Renal cortex interstitium (tissue), 15 donors: ENCODE measurements around the gene GAA. TPM values are rescaled to one million over a fixed set of nuclear protein-coding genes. Genes with fewer than 3 reads are reported as not detected.

ENCODE experiments used
- DNase-seq, 11 donors: peaks; one replicate each; pipeline ENCODE4 v3.0.0-alpha.2; 2013; ENCODE audit warnings: low read depth in 9 of 11, low spot score in 4 of 11; ENCODE audit errors: extremely low read depth in 1 of 11
- long read RNA-seq, 16 experiments: transcript quantifications; one replicate each; lab custom pipeline, GENCODE V29; 2026
- polyA plus RNA-seq, 3 donors: library from polyadenylated mRNA; unstranded; fragments of 120-200 nt; gene quantifications; one replicate each; pipeline ENCODE4 v1.2.1, GENCODE V29; 2013; ENCODE audit not compliant: insufficient read length in 3 of 3

GAA gene
- 10 to 100 TPM; 24.5 to 54.1 (median 42.4) TPM for polyA plus RNA-seq
- long read RNA-seq, donor 1, partial matches to known transcripts = 8 of 9 reads
- long read RNA-seq, donor 1, other reads (novel, unspliced or antisense) = 0 of 9 reads
- long read RNA-seq, donor 2, partial matches to known transcripts = 12 of 15 reads
- long read RNA-seq, donor 2, other reads (novel, unspliced or antisense) = 0 of 15 reads
- long read RNA-seq, donor 3, partial matches to known transcripts = 23 of 28 reads
- long read RNA-seq, donor 3, other reads (novel, unspliced or antisense) = 0 of 28 reads
- long read RNA-seq, donor 4, partial matches to known transcripts = 5 of 10 reads
- long read RNA-seq, donor 4, other reads (novel, unspliced or antisense) = 0 of 10 reads
- long read RNA-seq, donor 5 = 0 reads
- long read RNA-seq, donor 6, partial matches to known transcripts = 135 of 210 reads
- long read RNA-seq, donor 6, other reads (novel, unspliced or antisense) = 73 of 210 reads
- long read RNA-seq, donor 7, partial matches to known transcripts = 7 of 11 reads
- long read RNA-seq, donor 7, other reads (novel, unspliced or antisense) = 0 of 11 reads
- long read RNA-seq, donor 8 = 0 reads
- long read RNA-seq, donor 9, partial matches to known transcripts = 7 of 10 reads
- long read RNA-seq, donor 9, other reads (novel, unspliced or antisense) = 0 of 10 reads
- long read RNA-seq, donor 10, partial matches to known transcripts = 12 of 20 reads
- long read RNA-seq, donor 10, other reads (novel, unspliced or antisense) = 0 of 20 reads
- long read RNA-seq, donor 11, partial matches to known transcripts = 5 of 9 reads
- long read RNA-seq, donor 11, other reads (novel, unspliced or antisense) = 0 of 9 reads
- long read RNA-seq, donor 12, partial matches to known transcripts = 0 of 2 reads
- long read RNA-seq, donor 12, other reads (novel, unspliced or antisense) = 0 of 2 reads
- long read RNA-seq, donor 13 = 0 reads
- long read RNA-seq, donor 14, partial matches to known transcripts = 5 of 8 reads
- long read RNA-seq, donor 14, other reads (novel, unspliced or antisense) = 0 of 8 reads
- long read RNA-seq, donor 15 = 0 reads
- long read RNA-seq, donor 16, transcript GAA-202 (21 exons, 3,549 nt) = major isoform, 8 of 69 reads
- long read RNA-seq, donor 16, partial matches to known transcripts = 53 of 69 reads
- long read RNA-seq, donor 16, other reads (novel, unspliced or antisense) = 0 of 69 reads

DNA sequence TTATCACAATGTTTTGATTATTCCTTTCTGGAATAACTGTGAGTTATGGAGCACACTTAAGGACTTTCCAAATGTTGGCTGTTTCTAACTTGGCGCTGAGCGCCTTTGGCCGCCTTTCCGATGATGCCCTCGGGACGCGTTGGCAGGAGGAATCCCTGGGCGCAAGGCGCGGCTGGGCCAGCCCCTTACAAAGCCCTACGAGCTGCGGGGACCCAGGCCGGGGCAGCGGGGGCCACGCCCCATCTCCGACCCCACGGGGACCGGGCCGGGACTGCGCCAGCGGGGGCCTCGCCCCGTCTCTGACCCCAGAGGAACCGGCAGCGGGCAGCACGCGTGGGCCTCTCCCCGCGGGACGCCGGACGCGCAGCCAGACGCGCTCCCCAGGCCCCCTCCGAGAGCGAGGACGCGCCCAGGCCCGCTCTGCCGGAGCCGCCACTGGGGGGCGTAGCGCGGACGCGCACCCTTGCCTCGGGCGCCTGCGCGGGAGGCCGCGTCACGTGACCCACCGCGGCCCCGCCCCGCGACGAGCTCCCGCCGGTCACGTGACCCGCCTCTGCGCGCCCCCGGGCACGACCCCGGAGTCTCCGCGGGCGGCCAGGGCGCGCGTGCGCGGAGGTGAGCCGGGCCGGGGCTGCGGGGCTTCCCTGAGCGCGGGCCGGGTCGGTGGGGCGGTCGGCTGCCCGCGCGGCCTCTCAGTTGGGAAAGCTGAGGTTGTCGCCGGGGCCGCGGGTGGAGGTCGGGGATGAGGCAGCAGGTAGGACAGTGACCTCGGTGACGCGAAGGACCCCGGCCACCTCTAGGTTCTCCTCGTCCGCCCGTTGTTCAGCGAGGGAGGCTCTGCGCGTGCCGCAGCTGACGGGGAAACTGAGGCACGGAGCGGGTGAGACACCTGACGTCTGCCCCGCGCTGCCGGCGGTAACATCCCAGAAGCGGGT, at the start of gene GAA:
GAA (plus strand) TSS at position 571 of the 935 bp plus-strand sequence. CDS start 3,006 bp downstream, outside the sequence.
- peak; percentile 72 to 89 (median 79) for DNase-seq

GRCh38 chr17:80051681-80052080, 49.7 kb upstream of the GAA start:
- DNase-seq = no peak

DNA sequence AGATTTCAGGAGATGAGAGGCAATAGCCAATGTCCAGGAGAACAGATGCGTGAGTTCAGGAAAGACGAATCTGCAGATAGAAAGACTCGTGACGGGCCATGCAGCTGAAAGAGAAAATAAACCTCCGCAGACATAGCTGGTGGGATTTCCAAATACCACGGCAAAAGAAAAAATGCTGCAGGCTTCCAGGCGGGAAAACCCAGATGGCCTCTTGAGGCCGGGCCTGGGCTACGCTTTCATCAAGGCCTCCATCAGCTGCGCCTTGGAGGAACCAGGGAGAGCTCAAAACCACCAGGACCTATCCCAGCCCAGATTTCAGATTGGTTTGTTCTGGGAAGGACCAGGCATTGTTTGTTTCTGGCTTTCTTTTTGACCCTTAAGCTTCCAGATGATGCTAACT, 48.3 kb upstream of the GAA start:
- no peak for DNase-seq

- no peak for DNase-seq
These were observed 45.8 kb upstream of the GAA start for GRCh38 chr17:80055597-80055996.

DNA sequence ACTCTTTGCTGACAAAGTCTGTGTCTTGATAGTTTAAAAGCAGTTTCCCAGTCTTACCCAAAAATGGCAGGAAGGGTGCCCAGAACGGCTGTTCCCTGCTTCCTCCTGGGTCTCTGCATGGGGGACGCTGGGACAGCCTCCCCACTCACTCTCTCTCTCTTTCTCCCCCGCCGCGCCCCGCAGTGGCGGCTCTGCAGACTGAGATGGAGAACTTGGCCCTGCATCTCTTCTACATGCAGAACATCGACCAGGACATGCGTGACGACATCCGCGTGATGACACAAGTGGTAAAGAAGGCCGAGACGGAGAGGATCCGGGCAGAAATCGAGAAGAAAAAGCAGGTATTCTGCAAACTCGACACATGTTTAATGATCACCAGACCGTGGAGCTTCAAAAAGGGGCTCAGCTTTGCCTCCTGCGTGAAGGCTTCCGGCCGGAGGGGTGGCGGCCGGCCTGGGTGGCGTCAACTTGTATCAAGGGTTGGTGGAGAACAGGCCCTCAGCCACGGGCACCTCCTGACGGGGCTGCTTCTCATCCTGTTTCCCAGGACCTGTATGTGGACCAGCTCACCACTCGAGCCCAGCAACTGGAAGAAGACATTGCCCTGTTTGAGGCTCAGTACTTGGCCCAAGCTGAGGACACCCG, 42.9 kb upstream of the GAA start:
- no peak for DNase-seq

DNA sequence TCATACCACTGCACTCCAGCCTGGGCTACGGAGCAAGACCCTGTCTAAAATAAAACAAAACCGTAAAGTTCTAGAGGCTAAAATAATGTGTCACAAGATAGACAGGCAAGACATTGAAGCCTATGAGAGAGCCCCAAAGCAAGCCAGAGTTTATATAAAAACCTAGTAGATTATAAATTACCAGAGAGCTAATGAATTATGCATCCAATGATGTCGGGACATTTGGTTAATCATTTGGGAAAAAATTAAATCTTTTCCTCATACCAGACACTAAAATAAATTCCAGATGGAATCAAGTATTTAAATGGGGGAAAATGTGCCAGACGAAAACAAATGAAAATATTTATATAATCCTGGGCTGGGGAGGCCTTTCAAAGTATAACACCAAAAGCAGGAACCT, 40.7 kb upstream of the GAA start:
- no peak for DNase-seq

DNA sequence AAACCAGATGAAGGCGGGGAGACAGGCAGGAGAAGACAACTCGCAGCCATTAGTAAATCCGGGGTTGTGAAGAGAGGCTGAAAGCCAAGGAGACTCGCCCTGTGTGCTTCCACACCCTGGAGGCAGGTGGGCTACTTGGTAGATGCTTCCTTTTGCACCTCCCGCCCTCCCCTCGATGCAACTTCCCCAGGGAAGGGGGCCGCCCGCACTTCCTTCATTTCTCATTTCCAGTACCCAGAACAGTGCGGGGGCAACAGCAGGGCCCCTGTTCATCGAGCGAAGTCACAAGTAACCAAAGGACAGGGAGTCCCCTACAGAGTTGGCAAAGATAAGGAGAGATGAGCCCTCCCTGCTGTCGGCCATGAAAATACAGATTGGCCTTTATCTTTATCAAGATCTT, 40.0 kb upstream of the GAA start:
- DNase-seq = no peak

DNA sequence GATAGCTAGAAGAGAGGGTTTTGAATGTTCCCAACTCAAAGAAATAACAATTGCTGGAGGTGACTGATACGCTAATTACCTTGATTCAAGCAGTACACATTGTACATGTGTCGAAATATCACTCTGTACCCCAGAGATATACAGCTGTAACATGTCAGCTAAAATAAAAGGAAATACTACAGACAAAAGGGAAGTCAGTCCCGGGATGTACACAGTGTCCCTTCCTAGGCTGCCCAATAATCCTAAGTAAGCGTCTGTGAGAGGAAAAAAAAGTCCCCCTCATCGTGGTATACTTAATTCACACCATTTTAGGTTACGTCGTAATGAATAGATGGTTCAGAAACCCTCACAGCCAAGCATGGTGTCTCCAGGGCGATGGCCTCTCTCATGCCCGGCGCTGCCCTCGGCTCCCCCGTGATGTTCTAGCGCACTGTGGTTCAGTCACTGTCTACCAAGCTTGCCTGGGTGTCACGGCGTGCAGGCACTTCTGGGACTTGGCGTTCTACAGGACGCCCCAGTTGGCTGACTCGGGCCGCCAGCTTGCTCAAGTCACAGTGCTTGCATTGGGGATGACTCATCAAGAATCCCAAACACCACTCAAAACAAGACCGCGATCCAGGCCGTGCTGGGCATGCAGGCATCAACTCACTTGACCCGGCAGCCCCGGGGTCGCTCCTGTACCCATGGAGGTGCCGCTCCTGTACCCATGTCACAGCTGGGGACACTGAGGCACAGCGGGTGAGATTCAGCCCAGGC, 37.4 kb upstream of the GAA start:
- DNase-seq = no peak

DNA sequence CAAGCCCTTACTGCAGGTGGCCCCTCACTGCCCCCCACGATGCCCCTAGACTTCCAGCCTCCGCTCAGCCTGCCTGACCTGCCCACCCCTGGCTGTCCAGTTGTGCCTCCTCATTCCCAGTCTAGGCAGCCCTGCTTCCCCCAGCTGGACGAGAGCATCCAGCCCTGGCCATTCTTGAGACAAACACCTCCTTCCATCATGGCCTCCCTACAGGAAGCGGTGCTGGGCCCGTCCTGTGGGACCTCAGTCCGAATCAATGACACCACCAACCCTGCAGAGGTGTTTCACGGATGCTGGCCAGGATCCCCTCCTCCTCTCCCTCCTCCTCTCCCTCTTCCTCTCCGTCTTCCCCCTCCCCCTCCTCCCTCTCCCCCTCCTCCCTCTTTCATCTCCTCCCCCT, 36.7 kb upstream of the GAA start:
- no peak for DNase-seq

- no peak for DNase-seq
These were observed 35.8 kb upstream of the GAA start for GRCh38 chr17:80065478-80066170.

DNA sequence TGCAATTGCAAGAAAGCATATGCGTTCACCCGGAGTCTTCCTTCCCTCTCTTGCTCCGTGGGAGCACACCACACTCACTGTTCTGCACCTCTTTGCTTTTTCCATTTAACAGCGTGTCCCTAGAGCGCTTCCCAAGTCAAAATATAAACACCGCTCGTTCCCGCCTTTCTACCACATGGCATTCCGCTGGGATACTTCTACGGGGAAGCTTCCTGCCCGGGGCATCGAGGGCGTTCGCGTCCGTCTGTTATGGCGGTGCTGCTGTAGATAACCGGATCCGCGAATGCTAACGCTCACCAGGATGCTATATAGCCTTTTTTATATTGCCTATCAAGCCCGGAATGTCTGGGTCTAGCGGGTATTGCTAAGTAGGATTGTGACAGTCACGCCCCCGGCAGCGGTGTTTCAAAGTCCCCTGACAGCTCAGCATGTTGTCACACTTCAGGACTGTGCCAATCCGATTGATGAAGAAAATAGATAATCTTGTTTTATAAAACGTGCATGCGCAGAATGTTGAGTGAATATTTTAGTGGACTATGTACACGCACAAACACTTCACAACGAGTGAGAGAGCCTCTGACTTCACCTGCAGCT, 33.9 kb upstream of the GAA start:
- no peak for DNase-seq

DNA sequence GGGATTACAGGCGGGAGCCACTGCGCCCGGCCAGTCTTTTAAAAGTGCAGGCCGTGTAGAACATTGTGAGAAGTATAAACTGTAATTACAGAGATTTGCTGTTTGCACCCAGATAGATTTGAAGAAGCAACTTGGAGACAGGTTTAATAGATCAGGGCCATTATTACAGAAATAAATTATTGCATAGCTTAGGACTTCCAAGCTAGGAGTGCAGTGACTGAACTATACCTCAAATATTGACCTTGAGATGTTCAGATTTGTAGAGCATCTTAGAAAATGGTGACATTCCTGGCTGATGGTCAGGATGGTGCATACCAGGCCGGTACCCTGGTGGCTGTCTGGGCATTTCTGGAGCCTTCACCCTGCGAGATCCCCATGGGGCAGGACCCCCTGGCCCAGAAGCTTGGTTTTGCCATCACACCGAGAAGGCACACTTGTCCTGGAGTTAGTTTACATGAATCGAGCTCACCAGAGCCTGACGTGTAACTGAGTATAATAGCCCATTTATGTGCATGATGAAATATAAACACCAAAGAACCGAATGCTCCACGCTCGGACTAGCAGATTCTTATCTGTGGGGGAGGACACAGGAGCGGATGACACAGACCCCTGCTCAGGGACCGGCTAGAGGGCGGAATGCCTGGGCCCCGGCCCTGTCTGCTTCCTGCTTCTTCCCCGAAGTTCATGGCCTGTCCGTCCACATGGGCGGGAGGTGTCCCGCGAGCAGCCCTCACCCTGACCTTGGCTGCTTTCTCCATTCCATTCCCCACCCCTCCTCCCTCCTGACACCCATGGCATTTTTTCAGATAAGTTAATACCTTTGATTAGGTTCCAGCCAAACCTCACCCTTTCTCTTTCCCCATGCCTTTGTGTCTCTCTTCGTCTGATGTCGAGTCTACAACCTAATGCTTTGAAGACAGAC, 32.8 kb upstream of the GAA start:
- DNase-seq = peak in 7 of 11 donors; percentile 46 to 63 (median 58)

- no peak for DNase-seq
These were observed 30.8 kb upstream of the GAA start for GRCh38 chr17:80070375-80071115.

- no peak for DNase-seq
These were observed 30.1 kb upstream of the GAA start for GRCh38 chr17:80071116-80071841.
